Astrocyte (in vitro differentiated cells and primary cell): Measurements from ENCODE around the gene ETFB. TPM values are rescaled to one million over a fixed set of nuclear protein-coding genes. Genes with fewer than 3 reads are reported as not detected.
A peak's percentile ranks its signal among the peaks of the same experiment; 100 is the strongest.

ENCODE experiments used
- DNase-seq: peaks from one replicate; pipeline ENCODE4 v3.0.0-alpha.2; 2010; ENCODE audit warnings: low read depth
- FAIRE-seq: peaks from 2 replicates; lab custom pipeline; 2011; peaks lifted over from hg19 to GRCh38; lab: Jason Lieb, UNC
- H2AFZ ChIP-seq: 2 replicates; pipeline ENCODE4 v1.6.0; 2012; ENCODE audit warnings: low read depth, low read length, inconsistent platforms
- H3K27ac ChIP-seq: 2 replicates; pipeline ENCODE4 v1.5.1; 2011; ENCODE audit warnings: low read depth, low read length, inconsistent platforms
- H3K27me3 ChIP-seq: 2 replicates; pipeline ENCODE4 v1.6.0; 2011; ENCODE audit warnings: low read length, inconsistent platforms; ENCODE audit not compliant: insufficient read depth
- H3K36me3 ChIP-seq: 2 replicates; pipeline ENCODE4 v1.5.1; 2011; ENCODE audit warnings: low read length, inconsistent platforms; ENCODE audit not compliant: insufficient read depth
- H3K4me1 ChIP-seq: 2 replicates; pipeline ENCODE4 v1.5.1; 2011; ENCODE audit warnings: low read length, inconsistent platforms; ENCODE audit not compliant: insufficient read depth
- H3K4me2 ChIP-seq: 2 replicates; pipeline ENCODE4 v1.6.0; 2012; ENCODE audit warnings: low read length, inconsistent platforms
- H3K4me3 ChIP-seq: 2 replicates; pipeline ENCODE4 v1.5.1; 2011; ENCODE audit warnings: low read depth, mild to moderate bottlenecking, low read length, inconsistent platforms; ENCODE audit not compliant: insufficient read depth
- H3K79me2 ChIP-seq: 2 replicates; pipeline ENCODE4 v1.6.0; 2012; ENCODE audit warnings: mild to moderate bottlenecking, low read length, inconsistent platforms; ENCODE audit not compliant: insufficient read depth
- H3K9ac ChIP-seq: 2 replicates; pipeline ENCODE4 v1.6.0; 2012; ENCODE audit warnings: mild to moderate bottlenecking, low read length, inconsistent platforms
- H3K9me3 ChIP-seq: 2 replicates; pipeline ENCODE4 v1.5.1; 2012; ENCODE audit warnings: low read depth, mild to moderate bottlenecking, low read length, inconsistent platforms; ENCODE audit not compliant: insufficient read depth
- H4K20me1 ChIP-seq: 2 replicates; pipeline ENCODE4 v1.6.0; 2012; ENCODE audit warnings: low read length, inconsistent platforms; ENCODE audit not compliant: insufficient read depth
- H3K27ac Mint-ChIP-seq: one replicate; pipeline ENCODE4 v1.8.0; 2021; ENCODE audit warnings: mild to moderate bottlenecking, mixed read lengths; ENCODE audit not compliant: unreplicated experiment
- H3K27me3 Mint-ChIP-seq: one replicate; pipeline ENCODE4 v1.8.0; 2021; ENCODE audit warnings: low read depth, mixed read lengths; ENCODE audit not compliant: unreplicated experiment
- H3K36me3 Mint-ChIP-seq: one replicate; pipeline ENCODE4 v1.8.0; 2021; ENCODE audit warnings: low read depth, mixed read lengths; ENCODE audit not compliant: unreplicated experiment
- H3K4me1 Mint-ChIP-seq: one replicate; pipeline ENCODE4 v1.8.0; 2021; ENCODE audit warnings: low read depth, mixed read lengths; ENCODE audit not compliant: unreplicated experiment
- H3K4me3 Mint-ChIP-seq: one replicate; pipeline ENCODE4 v1.8.0; 2021; ENCODE audit warnings: mild to moderate bottlenecking, moderate library complexity, mixed read lengths; ENCODE audit not compliant: unreplicated experiment
- H3K9me3 Mint-ChIP-seq: one replicate; pipeline ENCODE4 v1.8.0; 2021; ENCODE audit warnings: mild to moderate bottlenecking, mixed read lengths; ENCODE audit not compliant: unreplicated experiment
- CTCF ChIP-seq: IDR thresholded peaks from 2 replicates; pipeline ENCODE4 v1.5.1; 2011; ENCODE audit warnings: low read depth, mild to moderate bottlenecking, inconsistent platforms, low read length, moderate library complexity; ENCODE audit not compliant: insufficient read depth
- EZH2 ChIP-seq: IDR thresholded peaks from 2 replicates; pipeline ENCODE4 v1.6.1; 2012; ENCODE audit warnings: mild to moderate bottlenecking, low read length, inconsistent platforms; ENCODE audit not compliant: insufficient read depth
- total RNA-seq: library from RNA; stranded (reverse); gene quantifications from 2 replicates; pipeline ENCODE4 v1.2.1, GENCODE V29; 2021

Gene ETFB
- total RNA-seq, 1 donor from 2014 or later: 64.3 TPM

GRCh38 chr19:51375504-51376221, 9.5 kb upstream of the ETFB start:
- TF ChIP-seq EZH2: no peak
- no peak for TF ChIP-seq CTCF
- H3K4me3 ChIP-seq: no peak overlapping the region
- H3K36me3 Mint-ChIP-seq: no peaks in the 10 kb centered on the region
- no peak for FAIRE-seq
- H3K4me1 ChIP-seq: no peaks in the 10 kb centered on the region
- no peak overlapping the region for H3K9ac ChIP-seq
- H3K36me3 ChIP-seq: no peaks in the 10 kb centered on the region
- H3K9me3 Mint-ChIP-seq: no peaks in the 10 kb centered on the region
- DNase-seq: no peak
- no peaks in the 10 kb centered on the region for H3K9me3 ChIP-seq
- H2AFZ ChIP-seq: no peak overlapping the region
- no peaks in the 10 kb centered on the region for H3K79me2 ChIP-seq
- H3K27ac ChIP-seq: no peak overlapping the region
- H3K4me2 ChIP-seq: no peak overlapping the region
- H3K4me3 Mint-ChIP-seq: peak overlapping the region; percentile 60
- H3K4me1 Mint-ChIP-seq: peaks cover 5% of the 10 kb centered on the region
- peaks cover 5% of the 10 kb centered on the region for H3K27me3 Mint-ChIP-seq
- H3K27ac Mint-ChIP-seq: no peak overlapping the region
- no peaks in the 10 kb centered on the region for H4K20me1 ChIP-seq
- H3K27me3 ChIP-seq: no peaks in the 10 kb centered on the region

- Histone ChIP-seq H3K4me3 (no peak within 1 kb of the TSS), H3K27me3 (no peaks in the 10 kb centered on the region), H3K4me1 (peaks cover 3% of the 10 kb centered on the region), H3K79me2 (no peaks in the 10 kb centered on the region), H2AFZ (no peak within 1 kb of the TSS), H3K9me3 (no peaks in the 10 kb centered on the region), H4K20me1 (no peaks in the 10 kb centered on the region), H3K9ac (no peak within 1 kb of the TSS), H3K27ac (no peak within 1 kb of the TSS), H3K4me2 (no peak within 1 kb of the TSS), H3K36me3 (no peaks in the 10 kb centered on the region)
- DNase-seq (no peak), FAIRE-seq (no peak)
- H3K9me3 Mint-ChIP-seq: peaks cover 2% of the 10 kb centered on the region
- peaks cover 2% of the 10 kb centered on the region for H3K36me3 Mint-ChIP-seq
- H3K4me3 Mint-ChIP-seq: no peak within 1 kb of the TSS
- TF ChIP-seq CTCF (no peak), EZH2 (no peak)
- H3K27me3 Mint-ChIP-seq: peaks cover 1% of the 10 kb centered on the region
- H3K27ac Mint-ChIP-seq: no peak within 1 kb of the TSS
- H3K4me1 Mint-ChIP-seq: peaks cover 5% of the 10 kb centered on the region
Observed at GRCh38 chr19:51372649-51373504, 6.7 kb upstream of the ETFB start, which contains the start of gene NKG7. Gene NKG7 (minus strand): TSS chr19:51372654. CDS start chr19:51372535, 119 bp downstream.
